Activated CD8-positive, alpha-beta memory T cell treated with anti-CD3 and anti-CD28 coated beads, Interleukin-2, amount 50 U/mL, for 1 hour (primary cell): Measurements from ENCODE around the gene UBASH3A.

Experiments used
- DNase-seq: peaks from one replicate; pipeline ENCODE4 v3.0.0-alpha.2; 2020; ENCODE audit errors: extremely low read depth

UBASH3A gene

GRCh38 chr21:42374864-42375499 is 28.7 kb upstream of the UBASH3A start:
- DNase-seq, result no peak

GRCh38 chr21:42375506-42375905 is 28.2 kb upstream of the UBASH3A start:
- no peak for DNase-seq

GRCh38 chr21:42375966-42376337 is 27.8 kb upstream of the UBASH3A start:
- no peak for DNase-seq

GRCh38 chr21:42376338-42376982 is 27.2 kb upstream of the UBASH3A start:
- no peak for DNase-seq

- no peak for DNase-seq
Observed at GRCh38 chr21:42377211-42377950, 26.3 kb upstream of the UBASH3A start.

- DNase-seq, result no peak
Observed at GRCh38 chr21:42377951-42378340, 25.8 kb upstream of the UBASH3A start.

- no peak for DNase-seq
Observed at GRCh38 chr21:42378418-42378817, 25.3 kb upstream of the UBASH3A start.

- no peak for DNase-seq
Observed at GRCh38 chr21:42379426-42380215, 24.1 kb upstream of the UBASH3A start.

- no peak for DNase-seq
Observed at GRCh38 chr21:42381347-42381984, 22.2 kb upstream of the UBASH3A start.

GRCh38 chr21:42382915-42383314 is 20.8 kb upstream of the UBASH3A start:
- no peak for DNase-seq

- no peak for DNase-seq
Observed at GRCh38 chr21:42383331-42383730, 20.4 kb upstream of the UBASH3A start.

GRCh38 chr21:42384156-42384945 is 19.4 kb upstream of the UBASH3A start:
- DNase-seq, result no peak

- DNase-seq, result no peak
Observed at GRCh38 chr21:42384989-42385388, 18.7 kb upstream of the UBASH3A start.

- no peak for DNase-seq
Observed at GRCh38 chr21:42385619-42386018, 18.1 kb upstream of the UBASH3A start.

- DNase-seq, result no peak
Observed at GRCh38 chr21:42386034-42386591, 17.6 kb upstream of the UBASH3A start.

- DNase-seq, result no peak
Observed at GRCh38 chr21:42387164-42387563, 16.5 kb upstream of the UBASH3A start.

GRCh38 chr21:42387843-42388340 is 15.8 kb upstream of the UBASH3A start:
- no peak for DNase-seq

GRCh38 chr21:42388740-42389448 is 14.8 kb upstream of the UBASH3A start:
- no peak for DNase-seq

GRCh38 chr21:42389449-42389835 is 14.3 kb upstream of the UBASH3A start:
- DNase-seq, result no peak

- no peak for DNase-seq
Observed at GRCh38 chr21:42390193-42390592, 13.5 kb upstream of the UBASH3A start.
